HG03378 (cell line): ENCODE measurements around the gene CATSPERZ.

Experiments
- ATAC-seq: cut with Tn5 transposase; IDR thresholded peaks from one replicate; pipeline ENCODE4 v1.9.1; 2021; ENCODE audit warnings: mild to moderate bottlenecking, moderate library complexity; ENCODE audit not compliant: unreplicated experiment

Gene CATSPERZ

GRCh38 chr11:64352995-64353714 is 53.0 kb downstream of the CATSPERZ start:
- no peak for ATAC-seq

DNA sequence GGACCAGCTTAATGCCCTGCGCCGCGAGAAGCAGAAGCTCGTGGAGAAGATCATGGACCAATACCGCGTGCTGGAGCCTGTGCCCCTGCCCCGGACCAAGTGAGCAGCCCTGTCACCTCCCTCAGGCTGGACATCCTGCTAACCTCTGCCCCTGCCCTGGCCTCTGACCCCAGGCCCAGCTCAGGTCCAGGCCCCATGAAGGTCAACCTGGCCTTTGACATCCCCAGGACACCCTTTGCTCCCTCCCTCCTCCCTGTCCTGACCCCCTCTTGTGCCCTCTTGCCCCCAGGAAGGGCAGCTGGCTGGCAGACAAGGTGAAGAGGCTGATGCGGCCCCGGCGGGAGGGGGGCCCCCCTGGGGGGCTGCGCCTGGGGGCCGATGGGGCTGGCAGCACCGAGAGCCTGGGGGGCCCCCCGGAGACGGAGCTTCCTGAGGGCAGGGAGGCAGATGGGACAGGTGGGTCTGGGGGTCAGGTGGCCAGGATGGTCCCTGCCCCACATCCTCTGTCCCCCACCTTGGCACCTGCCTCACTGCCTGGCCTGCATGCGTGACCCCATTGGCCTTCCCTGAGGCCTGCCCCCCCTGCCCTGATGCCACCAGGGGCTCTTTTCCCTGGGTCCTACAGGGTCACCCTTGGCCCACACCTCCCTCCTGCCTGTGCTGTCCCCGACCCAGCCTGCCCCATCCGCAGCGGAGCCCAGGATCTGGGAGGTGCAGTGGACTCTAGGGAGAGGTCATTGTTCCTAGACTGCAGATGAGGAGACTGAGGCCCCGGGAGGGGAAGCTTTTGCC is 53.8 kb downstream of the CATSPERZ start:
- no peak for ATAC-seq
